ENCODE data around the gene P3H1.
"Not testable (repeated sequence)": the region's sequence is repeated elsewhere in the genome, so short reads cannot be mapped to it uniquely, and the experiment has no call there.

The P3H1 gene

GRCh38 chr1:42769811-42770210 lies 3.0 kb upstream of the P3H1 start:
- DNase-seq (ENCODE audit: low read depth in 2 of 2): no peak

GRCh38 chr1:42768172-42768571 lies 1.3 kb upstream of the P3H1 start:
- DNase-seq (ENCODE audit: low read depth in 2 of 2): no peak

- no peak for DNase-seq (ENCODE audit: low read depth in 2 of 2)
Measured at GRCh38 chr1:42767510-42768000, 727 bp upstream of the P3H1 start.

GRCh38 chr1:42765832-42766740 lies 742 bp downstream of the P3H1 start:
- peak; percentile 65 to 68 for DNase-seq (ENCODE audit: low read depth in 2 of 2)

GRCh38 chr1:42765269-42765668 lies 1.6 kb downstream of the P3H1 start:
- no peak for DNase-seq (ENCODE audit: low read depth in 2 of 2)

GRCh38 chr1:42762269-42762668 lies 4.6 kb downstream of the P3H1 start:
- no peak for DNase-seq (ENCODE audit: low read depth in 2 of 2)

- no peak for DNase-seq (ENCODE audit: low read depth in 2 of 2)
Measured at GRCh38 chr1:42761567-42761966, 5.3 kb downstream of the P3H1 start.

- no peak for DNase-seq (ENCODE audit: low read depth in 2 of 2)
Measured at GRCh38 chr1:42759114-42759513, 7.7 kb downstream of the P3H1 start.

GRCh38 chr1:42758641-42759040 lies 8.2 kb downstream of the P3H1 start:
- no peak for DNase-seq (ENCODE audit: low read depth in 2 of 2)

GRCh38 chr1:42757892-42758275 lies 8.9 kb downstream of the P3H1 start:
- no peak for DNase-seq (ENCODE audit: low read depth in 2 of 2)

GRCh38 chr1:42756956-42757891 lies 9.6 kb downstream of the P3H1 start:
- peak in 1 of 2 experiments; percentile 28 for DNase-seq (ENCODE audit: low read depth in 2 of 2)

- no peak for DNase-seq (ENCODE audit: low read depth in 2 of 2)
Measured at GRCh38 chr1:42753070-42753469, 13.8 kb downstream of the P3H1 start.

- DNase-seq (ENCODE audit: low read depth in 2 of 2): no peak
Measured at GRCh38 chr1:42752284-42752683, 14.5 kb downstream of the P3H1 start.

GRCh38 chr1:42751511-42752070 lies 15.2 kb downstream of the P3H1 start:
- DNase-seq (ENCODE audit: low read depth in 2 of 2): not testable (repeated sequence)

- no peak for DNase-seq (ENCODE audit: low read depth in 2 of 2)
Measured at GRCh38 chr1:42750041-42750440, 16.8 kb downstream of the P3H1 start.

- no peak for DNase-seq (ENCODE audit: low read depth in 2 of 2)
Measured at GRCh38 chr1:42748461-42749410, 18.1 kb downstream of the P3H1 start.

GRCh38 chr1:42748021-42748420 lies 18.8 kb downstream of the P3H1 start:
- DNase-seq (ENCODE audit: low read depth in 2 of 2): no peak

- DNase-seq (ENCODE audit: low read depth in 2 of 2): no peak
Measured at GRCh38 chr1:42747125-42747524, 19.7 kb downstream of the P3H1 start.

- no peak for DNase-seq (ENCODE audit: low read depth in 2 of 2)
Measured at GRCh38 chr1:42746436-42747105, 20.3 kb downstream of the P3H1 start.

GRCh38 chr1:42745851-42746250 lies 21.0 kb downstream of the P3H1 start:
- no peak for DNase-seq (ENCODE audit: low read depth in 2 of 2)

- no peak for DNase-seq (ENCODE audit: low read depth in 2 of 2)
Measured at GRCh38 chr1:42744148-42744413, 22.7 kb downstream of the P3H1 start.

Measured in fibroblast of skin of left quadriceps (primary cell).